ENCODE measurements around the gene AMOTL2.

The AMOTL2 gene

DNA sequence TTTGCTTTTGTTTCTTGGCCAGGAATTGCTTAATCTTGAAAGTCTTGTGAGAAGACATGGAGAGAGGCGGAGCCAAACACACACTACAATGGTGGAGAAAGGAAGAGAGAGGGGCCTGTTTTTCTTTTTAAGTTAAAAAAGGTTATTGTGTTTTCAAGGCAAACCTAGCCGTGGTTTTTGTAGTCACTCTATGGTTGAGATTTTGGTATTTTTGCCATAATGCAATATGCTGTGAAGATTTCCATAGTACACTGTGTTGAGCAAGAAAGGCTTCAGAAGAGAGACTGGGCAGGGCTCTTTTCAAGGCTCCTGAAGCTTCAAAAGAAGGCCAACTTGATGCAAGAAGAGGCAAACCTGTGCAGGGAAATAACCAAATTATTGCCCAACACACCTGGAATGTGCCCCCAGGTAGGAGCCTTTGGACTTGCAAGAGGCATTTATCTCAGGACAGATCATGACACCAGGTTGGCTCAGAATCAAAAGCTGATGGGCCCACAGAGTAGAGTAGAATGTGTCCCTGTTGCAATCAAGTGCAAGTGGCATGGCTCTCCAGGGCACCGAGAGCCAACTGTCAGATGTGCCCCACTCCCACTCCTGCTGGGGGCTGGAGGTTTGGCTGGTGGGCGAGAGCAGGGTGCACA lies 22.1 kb downstream of the AMOTL2 start:
- H3K4me3 ChIP-seq (ENCODE audit: low read length), result no peak overlapping the region
- H3K9me2 ChIP-seq (replicated peaks; ENCODE audit: control insufficient read depth, low read length), result no peaks in the 10 kb centered on the region
- no peaks in the 10 kb centered on the region for H3K4me1 ChIP-seq (ENCODE audit: control insufficient read depth, low read length)
- no peaks in the 10 kb centered on the region for H3K79me2 ChIP-seq (ENCODE audit: control insufficient read depth, low read length)
- no peak overlapping the region for H3K4me2 ChIP-seq (ENCODE audit: low read length)
- TF ChIP-seq, protein P1, sequence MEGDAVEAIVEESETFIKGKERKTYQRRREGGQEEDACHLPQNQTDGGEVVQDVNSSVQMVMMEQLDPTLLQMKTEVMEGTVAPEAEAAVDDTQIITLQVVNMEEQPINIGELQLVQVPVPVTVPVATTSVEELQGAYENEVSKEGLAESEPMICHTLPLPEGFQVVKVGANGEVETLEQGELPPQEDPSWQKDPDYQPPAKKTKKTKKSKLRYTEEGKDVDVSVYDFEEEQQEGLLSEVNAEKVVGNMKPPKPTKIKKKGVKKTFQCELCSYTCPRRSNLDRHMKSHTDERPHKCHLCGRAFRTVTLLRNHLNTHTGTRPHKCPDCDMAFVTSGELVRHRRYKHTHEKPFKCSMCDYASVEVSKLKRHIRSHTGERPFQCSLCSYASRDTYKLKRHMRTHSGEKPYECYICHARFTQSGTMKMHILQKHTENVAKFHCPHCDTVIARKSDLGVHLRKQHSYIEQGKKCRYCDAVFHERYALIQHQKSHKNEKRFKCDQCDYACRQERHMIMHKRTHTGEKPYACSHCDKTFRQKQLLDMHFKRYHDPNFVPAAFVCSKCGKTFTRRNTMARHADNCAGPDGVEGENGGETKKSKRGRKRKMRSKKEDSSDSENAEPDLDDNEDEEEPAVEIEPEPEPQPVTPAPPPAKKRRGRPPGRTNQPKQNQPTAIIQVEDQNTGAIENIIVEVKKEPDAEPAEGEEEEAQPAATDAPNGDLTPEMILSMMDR (IDR thresholded peaks at IDR 0.05; ENCODE audit: low read depth, low read length, poor library complexity, severe bottlenecking), result no peak
- TF ChIP-seq EZH2phosphoT487 (IDR thresholded peaks at IDR 0.05; ENCODE audit: borderline replicate concordance, low read length), result no peak
- H3K27ac ChIP-seq (ENCODE audit: low read depth, low read length), result no peak overlapping the region
- H3K27me3 ChIP-seq (ENCODE audit: control insufficient read depth, low read length), result no peaks in the 10 kb centered on the region
- H3K9me3 ChIP-seq (ENCODE audit: control insufficient read depth, insufficient read depth, low read length), result no peaks in the 10 kb centered on the region
- H3F3A ChIP-seq (ENCODE audit: control insufficient read depth, insufficient read depth), result no peaks in the 10 kb centered on the region
- H3K36me3 ChIP-seq (ENCODE audit: control insufficient read depth, low read length), result no peaks in the 10 kb centered on the region
- no peaks in the 10 kb centered on the region for H4K20me1 ChIP-seq (ENCODE audit: control insufficient read depth, insufficient read depth, low read depth, low read length)

DNA sequence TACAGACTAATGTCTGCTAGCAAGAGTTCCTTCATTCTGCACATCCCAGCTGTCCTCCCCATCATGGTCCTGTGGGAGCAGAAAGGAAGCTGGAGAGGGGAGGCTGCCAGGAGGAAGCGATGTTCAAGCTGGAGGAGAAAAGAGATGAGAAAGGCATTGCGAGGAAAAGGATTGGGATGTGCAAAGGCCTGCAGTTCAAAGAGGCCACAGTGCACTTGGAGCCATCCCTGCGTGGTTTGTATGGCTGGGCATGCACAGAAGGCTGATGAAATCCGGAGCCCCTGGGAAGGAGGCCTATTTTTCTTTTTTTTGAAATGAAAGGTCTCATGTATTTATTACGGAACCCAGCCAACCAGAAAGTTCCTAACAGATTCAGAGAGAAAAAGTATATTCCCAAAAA lies 22.8 kb downstream of the AMOTL2 start:
- Histone ChIP-seq H3K9me2 (replicated peaks; ENCODE audit: control insufficient read depth, low read length) (no peaks in the 10 kb centered on the region), H3K27ac (ENCODE audit: low read depth, low read length) (no peak overlapping the region), H3K27me3 (ENCODE audit: control insufficient read depth, low read length) (no peaks in the 10 kb centered on the region), H3K9me3 (ENCODE audit: control insufficient read depth, insufficient read depth, low read length) (peaks cover 6% of the 10 kb centered on the region), H3K79me2 (ENCODE audit: control insufficient read depth, low read length) (no peaks in the 10 kb centered on the region), H3K36me3 (ENCODE audit: control insufficient read depth, low read length) (no peaks in the 10 kb centered on the region), H4K20me1 (ENCODE audit: control insufficient read depth, insufficient read depth, low read depth, low read length) (no peaks in the 10 kb centered on the region), H3K4me1 (ENCODE audit: control insufficient read depth, low read length) (no peaks in the 10 kb centered on the region), H3K4me2 (ENCODE audit: low read length) (no peak overlapping the region), H3F3A (ENCODE audit: control insufficient read depth, insufficient read depth) (no peaks in the 10 kb centered on the region), H3K4me3 (ENCODE audit: low read length) (no peak overlapping the region)
- no peak for TF ChIP-seq EZH2phosphoT487 (IDR thresholded peaks at IDR 0.05; ENCODE audit: borderline replicate concordance, low read length)
- TF ChIP-seq, protein P1 (IDR thresholded peaks at IDR 0.05; ENCODE audit: low read depth, low read length, poor library complexity, severe bottlenecking), result no peak

DNA sequence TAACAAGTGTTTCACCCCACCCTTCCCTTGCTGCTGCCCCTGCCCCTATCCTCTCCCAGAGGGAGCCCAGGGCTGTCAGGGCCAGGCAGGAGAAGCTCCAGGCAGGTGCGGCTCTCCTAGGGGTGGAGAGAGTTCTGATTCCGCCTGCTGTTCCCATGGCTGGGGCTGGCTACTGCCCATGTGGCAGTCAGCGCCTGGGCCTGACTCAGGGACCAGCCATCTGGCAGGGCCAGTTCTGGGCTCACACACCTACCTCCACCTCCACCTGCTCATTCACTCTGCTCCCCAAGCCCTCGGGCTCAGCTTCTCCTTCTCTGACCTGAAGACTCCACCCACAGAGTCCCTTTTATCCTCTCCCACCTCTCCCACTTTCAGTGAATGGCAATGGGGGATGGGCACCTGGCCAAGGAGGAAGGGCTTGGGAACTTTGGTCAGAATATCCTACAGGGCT lies 23.4 kb downstream of the AMOTL2 start:
- Histone ChIP-seq H3K4me2 (ENCODE audit: low read length) (no peak overlapping the region), H3K9me2 (replicated peaks; ENCODE audit: control insufficient read depth, low read length) (no peaks in the 10 kb centered on the region), H4K20me1 (ENCODE audit: control insufficient read depth, insufficient read depth, low read depth, low read length) (no peaks in the 10 kb centered on the region), H3K4me1 (ENCODE audit: control insufficient read depth, low read length) (no peaks in the 10 kb centered on the region), H3K9me3 (ENCODE audit: control insufficient read depth, insufficient read depth, low read length) (peaks cover 10% of the 10 kb centered on the region), H3K4me3 (ENCODE audit: low read length) (no peak overlapping the region), H3K27ac (ENCODE audit: low read depth, low read length) (no peak overlapping the region), H3K36me3 (ENCODE audit: control insufficient read depth, low read length) (no peaks in the 10 kb centered on the region), H3K27me3 (ENCODE audit: control insufficient read depth, low read length) (no peaks in the 10 kb centered on the region), H3K79me2 (ENCODE audit: control insufficient read depth, low read length) (no peaks in the 10 kb centered on the region), H3F3A (ENCODE audit: control insufficient read depth, insufficient read depth) (no peaks in the 10 kb centered on the region)
- no peak for TF ChIP-seq EZH2phosphoT487 (IDR thresholded peaks at IDR 0.05; ENCODE audit: borderline replicate concordance, low read length)
- TF ChIP-seq, protein P1 (IDR thresholded peaks at IDR 0.05; ENCODE audit: low read depth, low read length, poor library complexity, severe bottlenecking), result no peak

All from DOHH2 (cell line).